ENCODE data around the gene PGAP1.
A peak's percentile ranks its signal among the peaks of the same experiment; 100 is the strongest.
"Not testable (repeated sequence)": the region's sequence is repeated elsewhere in the genome, so short reads cannot be mapped to it uniquely, and the experiment has no call there.

Gene PGAP1

DNA sequence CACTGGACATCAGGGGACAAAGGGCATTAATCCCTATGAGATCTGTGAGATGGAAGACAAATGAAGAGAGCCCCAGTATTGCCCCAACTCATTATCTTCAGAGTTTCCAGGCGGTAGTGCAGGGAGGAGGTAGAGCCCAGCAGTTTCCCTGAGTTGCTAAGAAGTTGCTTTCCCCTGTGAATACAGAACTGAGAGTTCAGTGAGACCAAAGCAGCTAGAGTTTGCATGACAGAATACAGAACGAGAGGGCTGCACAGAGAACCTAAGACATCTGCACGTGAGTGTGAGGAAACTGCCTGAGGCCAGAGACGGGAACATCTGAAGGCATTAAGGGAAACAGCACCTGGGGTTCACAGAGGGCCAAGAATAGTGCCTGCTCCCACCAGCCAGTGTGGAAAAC lies 18.1 kb upstream of the PGAP1 start:
- no peak for DNase-seq (ENCODE audit: low read depth)

GRCh38 chr2:196941398-196942078 lies 15.0 kb upstream of the PGAP1 start:
- no peak for DNase-seq (ENCODE audit: low read depth)

GRCh38 chr2:196939371-196939770 lies 12.9 kb upstream of the PGAP1 start:
- no peak for DNase-seq (ENCODE audit: low read depth)

- no peak for DNase-seq (ENCODE audit: low read depth)
Measured at GRCh38 chr2:196935432-196935831, 8.9 kb upstream of the PGAP1 start.

DNA sequence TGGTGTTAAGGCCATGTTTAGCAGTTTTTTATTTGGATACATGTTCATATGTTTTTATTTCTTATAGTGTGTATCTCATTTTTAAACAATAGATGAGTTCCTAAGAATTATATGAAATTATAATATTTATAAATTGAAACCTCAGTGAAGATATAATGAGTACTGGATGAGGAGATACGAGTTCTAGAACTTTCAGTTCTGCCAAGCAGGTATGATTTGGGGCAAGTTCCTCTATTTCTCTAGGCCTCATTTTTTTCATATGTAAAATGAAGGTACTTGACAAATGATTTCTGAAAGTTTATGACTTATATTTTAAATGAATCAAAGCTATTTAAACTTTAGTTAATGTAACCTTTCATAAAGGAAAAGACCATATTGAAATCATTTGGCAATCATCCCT lies 8.2 kb upstream of the PGAP1 start:
- DNase-seq (ENCODE audit: low read depth) = no peak

- DNase-seq (ENCODE audit: low read depth) = no peak
Measured at GRCh38 chr2:196931555-196931954, 5.0 kb upstream of the PGAP1 start.

- peak; percentile 8 for DNase-seq (ENCODE audit: low read depth)
Measured at GRCh38 chr2:196927376-196928225, 1.1 kb upstream of the PGAP1 start.

GRCh38 chr2:196925768-196926561 lies 542 bp downstream of the PGAP1 start:
- DNase-seq (ENCODE audit: low read depth) = no peak

DNA sequence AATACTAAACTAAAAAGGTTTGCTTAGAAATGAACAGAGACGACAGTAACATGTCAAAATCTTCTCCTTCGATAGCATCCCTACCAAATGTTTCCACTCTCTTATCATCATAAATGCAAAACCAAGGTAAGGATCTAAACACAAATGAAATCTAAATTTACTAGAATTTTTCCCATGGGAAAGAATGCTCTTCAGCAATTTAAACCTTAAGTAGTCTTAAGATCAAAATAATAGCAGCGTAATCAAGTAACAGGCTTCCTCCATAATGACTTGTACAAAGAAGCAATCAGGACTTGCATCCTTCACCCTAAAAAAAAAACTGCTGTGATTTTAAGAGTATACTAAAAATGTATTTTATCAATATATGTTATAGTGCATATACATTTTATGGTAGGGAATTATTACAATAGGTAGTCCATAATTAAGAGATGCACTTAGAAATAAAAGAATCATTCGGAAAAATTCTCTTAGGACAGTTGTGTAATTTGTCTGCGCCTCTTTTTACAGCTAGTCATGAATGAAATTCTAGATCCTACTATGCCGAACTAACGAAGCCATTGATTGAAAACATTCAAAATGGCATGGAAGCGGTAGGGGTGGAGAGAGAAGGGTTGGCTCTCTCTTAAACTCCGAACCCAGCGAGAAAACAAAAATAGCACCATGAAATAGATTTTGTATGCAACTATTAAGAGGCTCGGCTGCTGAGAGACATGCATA lies 1.3 kb downstream of the PGAP1 start:
- DNase-seq (ENCODE audit: low read depth) = no peak

- DNase-seq (ENCODE audit: low read depth) = no peak
Measured at GRCh38 chr2:196924051-196924450, 2.5 kb downstream of the PGAP1 start.

- DNase-seq (ENCODE audit: low read depth) = no peak
Measured at GRCh38 chr2:196918927-196919326, 7.6 kb downstream of the PGAP1 start.

- no peak for DNase-seq (ENCODE audit: low read depth)
Measured at GRCh38 chr2:196917802-196918201, 8.7 kb downstream of the PGAP1 start.

DNA sequence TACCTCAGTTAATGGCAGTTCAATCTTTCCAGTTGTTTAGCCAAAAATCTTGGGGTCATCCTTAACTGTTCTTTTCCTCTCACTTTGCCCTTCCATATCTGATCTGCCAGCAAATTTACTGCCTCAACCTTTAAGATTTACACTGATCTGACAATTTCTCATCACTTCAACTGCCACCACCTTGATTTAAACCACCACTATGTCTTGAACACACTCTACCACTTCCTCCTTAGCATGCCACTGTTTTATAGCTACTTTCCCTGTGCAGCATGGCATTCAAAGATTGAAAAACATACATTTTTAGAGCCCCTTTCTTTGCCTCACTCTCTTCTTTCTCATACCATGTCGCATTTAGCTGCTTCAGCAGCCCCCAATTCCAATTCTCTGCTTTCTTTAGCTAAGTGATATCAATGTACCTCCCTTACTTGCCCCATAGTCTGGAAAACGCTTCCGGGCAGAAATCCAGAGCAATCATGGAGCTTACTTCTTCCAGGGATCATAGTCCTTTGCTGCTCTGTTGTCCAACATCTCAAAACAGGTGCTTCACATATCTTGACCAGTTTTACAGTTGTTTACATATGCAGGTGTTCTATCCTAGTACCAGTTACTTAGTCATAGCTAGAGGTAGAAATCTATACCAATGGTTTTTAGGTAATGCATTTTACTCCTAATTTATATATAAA lies 10.9 kb downstream of the PGAP1 start:
- no peak for DNase-seq (ENCODE audit: low read depth)

GRCh38 chr2:196914867-196915460 lies 11.5 kb downstream of the PGAP1 start:
- no peak for DNase-seq (ENCODE audit: low read depth)

- no peak for DNase-seq (ENCODE audit: low read depth)
Measured at GRCh38 chr2:196913691-196914090, 12.8 kb downstream of the PGAP1 start.

GRCh38 chr2:196905365-196905764 lies 21.1 kb downstream of the PGAP1 start:
- not testable (repeated sequence) for DNase-seq (ENCODE audit: low read depth)

DNA sequence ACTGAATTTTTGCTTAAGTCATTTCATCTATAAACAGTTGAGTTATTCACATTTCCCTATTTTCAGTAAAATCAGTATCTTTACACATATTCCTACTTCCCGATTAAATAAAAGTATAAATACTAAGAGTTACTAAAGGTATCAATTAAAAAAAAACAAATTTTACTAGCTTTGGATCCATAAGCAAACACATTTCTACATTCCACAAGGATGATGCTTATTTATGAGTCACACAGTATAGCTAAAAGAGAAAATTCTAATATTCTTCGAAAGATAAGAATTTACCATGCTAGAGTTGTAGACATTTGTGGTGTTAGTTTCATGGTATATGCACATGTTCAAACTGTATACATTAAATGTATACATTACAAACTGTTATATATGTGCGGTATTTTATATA lies 23.7 kb downstream of the PGAP1 start:
- DNase-seq (ENCODE audit: low read depth) = no peak

GRCh38 chr2:196900843-196901242 lies 25.7 kb downstream of the PGAP1 start:
- DNase-seq (ENCODE audit: low read depth) = no peak

DNA sequence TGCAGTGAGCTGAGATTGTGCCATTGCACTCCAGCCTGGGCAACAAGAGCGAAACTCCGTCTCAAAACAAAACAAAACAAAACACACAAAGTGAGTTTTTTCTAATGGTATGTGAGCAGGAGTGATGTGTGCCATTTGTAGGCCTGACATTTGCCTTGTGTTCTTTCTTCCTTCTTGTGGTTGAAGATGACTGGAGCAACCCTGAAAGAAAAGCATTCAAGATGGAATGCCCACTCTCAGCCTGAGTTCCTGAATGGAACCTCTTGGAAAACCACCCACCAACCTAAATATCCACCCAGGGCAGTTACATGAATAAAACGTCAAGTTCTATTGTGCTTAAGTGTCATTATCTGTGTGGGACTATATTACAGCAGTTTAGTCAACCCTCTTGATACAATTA lies 26.5 kb downstream of the PGAP1 start:
- DNase-seq (ENCODE audit: low read depth) = no peak

DNA sequence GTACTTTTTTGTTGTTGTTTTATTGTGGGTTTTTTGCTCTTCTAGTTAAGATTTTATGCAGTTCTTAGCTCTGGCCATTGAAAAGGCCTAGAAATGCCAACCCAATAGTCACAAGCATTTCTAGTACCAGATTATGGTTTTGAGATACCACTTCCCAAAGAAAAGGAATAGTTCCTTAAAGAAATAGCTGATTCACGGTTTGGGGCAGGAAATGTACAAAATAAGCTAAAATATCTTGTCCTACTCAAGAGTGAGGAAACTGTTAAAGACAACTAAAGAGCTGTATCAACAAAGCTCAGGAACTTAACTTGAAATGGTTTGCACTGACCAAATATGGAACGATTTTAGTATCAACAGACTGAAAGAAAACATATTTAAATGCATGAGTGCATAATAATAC lies 35.4 kb downstream of the PGAP1 start:
- DNase-seq (ENCODE audit: low read depth) = no peak

DNA sequence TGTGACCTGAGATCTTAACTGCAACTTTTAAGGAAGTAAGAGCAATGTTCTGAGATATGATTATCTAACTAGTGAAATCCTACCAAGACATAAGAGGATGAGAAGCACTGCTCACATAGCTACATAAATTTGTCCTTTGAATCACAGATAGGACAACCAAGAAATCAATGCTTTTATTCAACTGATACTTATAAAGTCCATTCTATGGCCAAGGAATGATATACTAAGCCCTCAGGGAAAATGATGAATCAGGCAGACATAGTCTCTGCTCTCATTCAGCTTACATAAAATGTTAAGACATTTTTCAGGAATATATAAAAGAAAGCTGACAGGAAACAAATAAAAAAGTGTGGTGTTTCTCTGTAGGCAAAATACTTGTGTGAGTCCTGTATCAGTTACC lies 39.1 kb downstream of the PGAP1 start:
- no peak for DNase-seq (ENCODE audit: low read depth)
